ENCODE data around the gene PHLPP1.

PHLPP1 gene

DNA sequence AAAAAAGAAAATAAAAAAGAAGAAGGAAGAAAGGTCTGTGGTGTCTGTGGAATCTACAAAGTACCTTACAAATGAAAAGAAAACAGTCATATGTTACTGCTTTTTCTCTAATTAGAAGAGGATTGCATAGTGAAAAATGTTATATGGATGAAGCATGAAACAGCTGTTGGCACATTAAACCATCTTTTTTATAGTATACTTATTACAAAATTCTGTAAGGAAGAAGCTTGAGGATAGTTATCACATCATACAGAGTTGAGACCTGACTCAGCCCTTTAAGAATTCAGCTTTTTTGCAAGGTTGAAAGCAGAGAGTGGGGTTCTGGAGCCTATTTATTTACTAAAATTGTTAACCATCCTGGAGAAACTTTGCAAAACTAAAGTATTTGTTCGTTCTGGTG, 222.7 kb downstream of the PHLPP1 start:
- TF ChIP-seq, protein P1, sequence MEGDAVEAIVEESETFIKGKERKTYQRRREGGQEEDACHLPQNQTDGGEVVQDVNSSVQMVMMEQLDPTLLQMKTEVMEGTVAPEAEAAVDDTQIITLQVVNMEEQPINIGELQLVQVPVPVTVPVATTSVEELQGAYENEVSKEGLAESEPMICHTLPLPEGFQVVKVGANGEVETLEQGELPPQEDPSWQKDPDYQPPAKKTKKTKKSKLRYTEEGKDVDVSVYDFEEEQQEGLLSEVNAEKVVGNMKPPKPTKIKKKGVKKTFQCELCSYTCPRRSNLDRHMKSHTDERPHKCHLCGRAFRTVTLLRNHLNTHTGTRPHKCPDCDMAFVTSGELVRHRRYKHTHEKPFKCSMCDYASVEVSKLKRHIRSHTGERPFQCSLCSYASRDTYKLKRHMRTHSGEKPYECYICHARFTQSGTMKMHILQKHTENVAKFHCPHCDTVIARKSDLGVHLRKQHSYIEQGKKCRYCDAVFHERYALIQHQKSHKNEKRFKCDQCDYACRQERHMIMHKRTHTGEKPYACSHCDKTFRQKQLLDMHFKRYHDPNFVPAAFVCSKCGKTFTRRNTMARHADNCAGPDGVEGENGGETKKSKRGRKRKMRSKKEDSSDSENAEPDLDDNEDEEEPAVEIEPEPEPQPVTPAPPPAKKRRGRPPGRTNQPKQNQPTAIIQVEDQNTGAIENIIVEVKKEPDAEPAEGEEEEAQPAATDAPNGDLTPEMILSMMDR (IDR thresholded peaks at IDR 0.05; ENCODE audit: low read depth, low read length, missing control alignments): no peak
- in situ Hi-C loops (cut with HindIII; ENCODE audit: low sequenced_read_pairs): no loop called here
- DNase-seq (ENCODE audit: low read depth): no peak
- no peak overlapping the region for H3K4me3 ChIP-seq (ENCODE audit: low read depth, low read length)

DNA sequence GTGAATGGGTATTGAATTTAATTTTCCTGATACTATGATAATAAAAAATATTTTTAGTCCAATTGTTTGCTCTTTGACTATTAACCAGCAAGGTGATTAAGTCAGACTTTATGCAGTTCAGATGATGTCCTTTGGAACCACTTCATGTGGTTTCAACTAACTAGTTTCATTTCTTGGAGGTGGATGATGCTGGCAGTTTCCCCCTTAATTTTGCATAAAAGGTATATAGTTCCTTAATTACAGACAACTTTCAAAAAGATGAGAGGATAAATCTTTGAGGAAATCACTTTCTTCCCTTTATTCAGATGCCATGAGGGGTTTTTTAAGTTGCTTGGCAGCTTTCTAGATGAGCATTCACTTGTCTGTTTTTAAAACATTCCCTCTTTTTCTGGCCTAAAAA, 223.1 kb downstream of the PHLPP1 start:
- in situ Hi-C loops (cut with HindIII; ENCODE audit: low sequenced_read_pairs): no loop called here
- no peak for DNase-seq (ENCODE audit: low read depth)
- H3K4me3 ChIP-seq (ENCODE audit: low read depth, low read length): no peak overlapping the region
- TF ChIP-seq, protein P1 (IDR thresholded peaks at IDR 0.05; ENCODE audit: low read depth, low read length, missing control alignments): no peak

DNA sequence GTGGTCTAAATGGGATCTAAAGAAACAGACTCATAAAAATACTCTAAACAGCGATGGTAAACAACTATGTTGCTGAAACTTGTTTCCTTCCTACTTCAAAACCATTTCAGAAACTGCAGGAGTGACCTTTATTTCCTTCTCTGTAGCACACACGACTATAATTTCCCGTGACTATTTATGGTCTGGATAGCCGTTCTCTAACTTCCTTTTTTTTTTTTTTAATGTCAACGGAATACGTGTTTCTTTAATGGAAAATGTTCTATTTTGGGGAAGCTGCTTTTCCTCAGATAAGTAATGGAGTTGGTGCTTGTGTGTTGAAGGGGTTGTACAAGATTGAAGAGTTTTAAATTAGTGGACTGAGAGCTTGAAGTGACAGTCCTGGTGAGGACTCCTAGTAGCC, 224.1 kb downstream of the PHLPP1 start:
- TF ChIP-seq, protein P1 (IDR thresholded peaks at IDR 0.05; ENCODE audit: low read depth, low read length, missing control alignments): no peak
- DNase-seq (ENCODE audit: low read depth): no peak
- H3K4me3 ChIP-seq (ENCODE audit: low read depth, low read length): no peak overlapping the region
- in situ Hi-C loops (cut with HindIII; ENCODE audit: low sequenced_read_pairs): no loop called here

DNA sequence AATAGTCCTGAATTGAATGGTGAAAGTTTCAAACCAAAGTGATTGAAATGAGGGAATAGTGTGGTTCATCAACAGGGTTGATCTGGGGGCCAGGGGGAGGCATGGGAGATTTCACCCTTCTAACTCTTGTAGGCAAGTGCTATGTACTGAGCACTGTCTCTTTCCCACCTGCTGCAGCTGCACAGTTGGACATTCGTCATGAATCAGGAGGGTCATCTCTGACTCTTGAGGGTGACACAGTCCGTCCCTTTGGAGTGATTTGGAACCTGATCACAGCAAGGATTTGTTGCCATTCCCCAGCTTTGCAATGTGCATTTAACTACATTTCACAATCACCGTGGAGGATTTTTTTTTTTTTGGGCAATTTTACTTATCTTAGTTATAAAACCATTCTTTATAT, 224.6 kb downstream of the PHLPP1 start:
- DNase-seq (ENCODE audit: low read depth): no peak
- no peak overlapping the region for H3K4me3 ChIP-seq (ENCODE audit: low read depth, low read length)
- in situ Hi-C loops (cut with HindIII; ENCODE audit: low sequenced_read_pairs): no loop called here
- TF ChIP-seq, protein P1 (IDR thresholded peaks at IDR 0.05; ENCODE audit: low read depth, low read length, missing control alignments): no peak

DNA sequence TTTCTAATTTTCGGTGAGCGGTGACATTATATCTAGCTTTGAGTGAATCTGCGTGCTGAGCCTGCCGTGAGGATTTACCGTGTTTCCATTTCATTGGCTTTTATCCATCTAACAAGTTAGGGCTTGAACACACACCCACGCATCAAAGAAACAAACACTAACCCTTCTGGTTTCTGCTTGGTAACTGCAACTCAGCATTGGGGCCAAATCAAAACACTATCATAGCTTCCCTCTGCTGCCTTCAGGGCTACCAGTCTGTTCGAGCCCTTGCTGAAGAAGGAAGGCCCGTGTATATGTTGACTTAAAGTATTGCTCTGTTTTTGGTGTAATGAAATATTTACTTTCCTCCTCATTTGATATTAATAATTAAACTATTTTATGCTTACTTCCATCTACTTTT, 227.2 kb downstream of the PHLPP1 start:
- TF ChIP-seq, protein P1 (IDR thresholded peaks at IDR 0.05; ENCODE audit: low read depth, low read length, missing control alignments): no peak
- in situ Hi-C loops (cut with HindIII; ENCODE audit: low sequenced_read_pairs): no loop called here
- no peak for DNase-seq (ENCODE audit: low read depth)
- H3K4me3 ChIP-seq (ENCODE audit: low read depth, low read length): no peak overlapping the region

DNA sequence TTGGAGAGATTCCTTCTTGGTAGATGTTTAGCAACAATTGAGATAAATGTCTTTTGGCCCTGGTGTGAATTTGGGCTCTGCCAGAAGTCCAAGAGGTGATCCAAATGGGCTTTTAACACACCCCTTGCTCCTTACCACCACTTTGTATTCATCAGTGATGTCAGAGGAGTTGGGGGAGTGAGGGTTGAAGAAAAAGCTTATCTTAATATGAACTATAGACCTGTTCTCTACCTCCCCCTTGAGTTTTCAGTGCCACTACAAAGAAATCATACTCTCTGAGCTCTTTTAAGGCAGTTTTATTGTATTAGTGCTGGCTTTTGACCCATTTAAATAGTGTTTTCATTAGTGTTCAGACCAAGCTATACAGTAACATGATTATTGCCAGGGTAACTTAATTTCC, 229.1 kb downstream of the PHLPP1 start:
- H3K4me3 ChIP-seq (ENCODE audit: low read depth, low read length): no peak overlapping the region
- no peak for DNase-seq (ENCODE audit: low read depth)
- in situ Hi-C loops (cut with HindIII; ENCODE audit: low sequenced_read_pairs): no loop called here
- TF ChIP-seq, protein P1 (IDR thresholded peaks at IDR 0.05; ENCODE audit: low read depth, low read length, missing control alignments): peak; percentile 20

DNA sequence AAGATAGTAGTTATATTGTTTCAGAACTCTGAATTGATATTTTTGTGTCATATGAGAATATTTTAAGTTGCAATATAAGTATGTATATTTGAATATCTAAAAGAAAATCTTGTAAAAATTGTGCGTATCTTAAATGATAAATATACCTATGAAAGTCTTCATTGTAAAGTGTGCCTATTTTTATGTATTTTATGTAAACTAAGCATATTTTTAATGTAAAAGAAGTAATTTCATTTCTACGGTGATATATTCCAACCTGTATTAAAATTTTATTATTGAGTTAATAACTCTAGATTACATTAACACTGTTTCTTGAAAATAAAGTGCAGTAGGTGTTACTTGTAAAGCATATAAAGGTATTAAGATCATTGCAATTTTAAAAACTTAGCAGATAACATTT, 233.4 kb downstream of the PHLPP1 start:
- TF ChIP-seq, protein P1 (IDR thresholded peaks at IDR 0.05; ENCODE audit: low read depth, low read length, missing control alignments): no peak
- DNase-seq (ENCODE audit: low read depth): no peak
- H3K4me3 ChIP-seq (ENCODE audit: low read depth, low read length): no peak overlapping the region
- in situ Hi-C loops (cut with HindIII; ENCODE audit: low sequenced_read_pairs): no loop called here

Measured in astrocyte of the cerebellum (primary cell).